Fibroblast of peridontal ligament (primary cell): ENCODE data around the gene HAUS8.
"Not testable (repeated sequence)": the region's sequence is repeated elsewhere in the genome, so short reads cannot be mapped to it uniquely, and the experiment has no call there.

Experiments used
- DNase-seq: peaks from one replicate; pipeline ENCODE4 v3.0.0-alpha.2; 2010; ENCODE audit errors: extremely low read depth

HAUS8 gene

GRCh38 chr19:17035842-17036424 lies 39.3 kb downstream of the HAUS8 start:
- DNase-seq = no peak

GRCh38 chr19:17031741-17032140 lies 43.5 kb downstream of the HAUS8 start:
- no peak for DNase-seq

GRCh38 chr19:17027535-17027975 lies 47.7 kb downstream of the HAUS8 start:
- DNase-seq = no peak

GRCh38 chr19:17026706-17027534 lies 48.3 kb downstream of the HAUS8 start, which contains the start of gene CPAMD8:
TSS of gene CPAMD8 (minus strand) at chr19:17026810. CDS start at chr19:17026642, 168 bp downstream.
- DNase-seq = no peak

GRCh38 chr19:17025991-17026658 lies 49.1 kb downstream of the HAUS8 start:
- DNase-seq = no peak

- DNase-seq = no peak
These were observed 49.9 kb downstream of the HAUS8 start for GRCh38 chr19:17025361-17025760.

- DNase-seq = not testable (repeated sequence)
These were observed 50.3 kb downstream of the HAUS8 start for GRCh38 chr19:17024941-17025340.

- DNase-seq = no peak
These were observed 51.4 kb downstream of the HAUS8 start for GRCh38 chr19:17023805-17024204.

GRCh38 chr19:17022738-17023137 lies 52.5 kb downstream of the HAUS8 start:
- DNase-seq = no peak

- peak; percentile 10 for DNase-seq
These were observed 53.3 kb downstream of the HAUS8 start for GRCh38 chr19:17021793-17022590.

- no peak for DNase-seq
These were observed 53.9 kb downstream of the HAUS8 start for GRCh38 chr19:17021328-17021727.

- no peak for DNase-seq
These were observed 54.4 kb downstream of the HAUS8 start for GRCh38 chr19:17020823-17021222.

GRCh38 chr19:17020385-17020784 lies 54.9 kb downstream of the HAUS8 start:
- DNase-seq = no peak

GRCh38 chr19:17014212-17014861 lies 60.9 kb downstream of the HAUS8 start:
- DNase-seq = not testable (repeated sequence)

GRCh38 chr19:17011485-17011884 lies 63.8 kb downstream of the HAUS8 start:
- DNase-seq = no peak

GRCh38 chr19:17006579-17006978 lies 68.7 kb downstream of the HAUS8 start:
- no peak for DNase-seq

GRCh38 chr19:17005000-17005399 lies 70.3 kb downstream of the HAUS8 start:
- no peak for DNase-seq

- DNase-seq = no peak
These were observed 70.9 kb downstream of the HAUS8 start for GRCh38 chr19:17004386-17004785.

- DNase-seq = no peak
These were observed 72.8 kb downstream of the HAUS8 start for GRCh38 chr19:17002455-17002854.

- DNase-seq = no peak
These were observed 73.6 kb downstream of the HAUS8 start for GRCh38 chr19:17001603-17002183.
